CD4-positive, alpha-beta T cell treated with Interleukin-6 at 100 ng/mL for 8 hours (primary cell): ENCODE measurements around the gene SLC51B.
"Not testable (repeated sequence)": the region's sequence is repeated elsewhere in the genome, so short reads cannot be mapped to it uniquely, and the experiment has no call there.

Experiments
- DNase-seq: peaks from one replicate; pipeline ENCODE4 v3.0.0-alpha.2; 2020; ENCODE audit warnings: mixed read lengths, low spot score

SLC51B gene

GRCh38 chr15:65042776-65043327 lies 2.3 kb upstream of the SLC51B start:
- DNase-seq, result no peak

GRCh38 chr15:65044218-65044617 lies 969 bp upstream of the SLC51B start:
- not testable (repeated sequence) for DNase-seq

GRCh38 chr15:65048241-65048640 lies 3.1 kb downstream of the SLC51B start:
- DNase-seq, result no peak

GRCh38 chr15:65049418-65049840 lies 4.2 kb downstream of the SLC51B start:
- DNase-seq, result peak; percentile 85

GRCh38 chr15:65050270-65050669 lies 5.1 kb downstream of the SLC51B start:
- DNase-seq, result no peak

DNA sequence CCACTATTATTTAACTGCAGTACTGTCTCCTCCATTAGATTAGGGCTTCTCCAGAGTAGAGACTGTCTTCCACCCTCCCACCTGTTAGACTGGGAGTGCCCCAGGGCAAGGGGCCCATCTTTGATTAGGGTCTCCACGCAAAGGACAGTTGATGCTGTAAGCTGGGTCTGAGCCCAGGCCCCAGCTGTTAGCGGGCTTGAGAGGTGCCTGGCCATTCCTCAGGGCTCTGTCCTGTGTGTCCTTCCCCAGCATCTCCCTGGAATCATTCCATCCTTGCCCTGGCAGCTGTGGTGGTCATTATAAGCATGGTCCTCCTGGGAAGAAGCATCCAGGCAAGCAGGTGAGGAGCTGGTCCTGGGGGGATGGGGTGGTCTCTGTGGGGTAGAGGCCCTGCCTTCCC lies 6.1 kb downstream of the SLC51B start:
- DNase-seq, result no peak

DNA sequence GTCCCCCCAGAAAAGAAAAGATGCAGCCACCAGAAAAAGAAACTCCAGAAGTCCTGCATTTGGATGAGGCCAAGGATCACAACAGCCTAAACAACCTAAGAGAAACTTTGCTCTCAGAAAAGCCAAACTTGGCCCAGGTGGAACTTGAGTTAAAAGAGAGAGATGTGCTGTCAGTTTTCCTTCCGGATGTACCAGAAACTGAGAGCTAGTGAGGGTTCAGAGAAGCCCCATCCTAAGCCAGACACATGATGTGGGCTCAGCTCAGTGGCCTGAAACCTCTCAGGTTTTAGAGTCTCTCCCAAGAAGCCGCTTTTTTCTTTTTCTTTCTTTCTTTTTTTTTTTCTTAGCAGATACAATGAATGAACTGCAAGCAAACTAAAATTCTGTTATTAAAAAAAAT lies 7.8 kb downstream of the SLC51B start:
- no peak for DNase-seq

GRCh38 chr15:65054333-65055200 lies 9.4 kb downstream of the SLC51B start:
- peak; percentile 42 for DNase-seq

DNA sequence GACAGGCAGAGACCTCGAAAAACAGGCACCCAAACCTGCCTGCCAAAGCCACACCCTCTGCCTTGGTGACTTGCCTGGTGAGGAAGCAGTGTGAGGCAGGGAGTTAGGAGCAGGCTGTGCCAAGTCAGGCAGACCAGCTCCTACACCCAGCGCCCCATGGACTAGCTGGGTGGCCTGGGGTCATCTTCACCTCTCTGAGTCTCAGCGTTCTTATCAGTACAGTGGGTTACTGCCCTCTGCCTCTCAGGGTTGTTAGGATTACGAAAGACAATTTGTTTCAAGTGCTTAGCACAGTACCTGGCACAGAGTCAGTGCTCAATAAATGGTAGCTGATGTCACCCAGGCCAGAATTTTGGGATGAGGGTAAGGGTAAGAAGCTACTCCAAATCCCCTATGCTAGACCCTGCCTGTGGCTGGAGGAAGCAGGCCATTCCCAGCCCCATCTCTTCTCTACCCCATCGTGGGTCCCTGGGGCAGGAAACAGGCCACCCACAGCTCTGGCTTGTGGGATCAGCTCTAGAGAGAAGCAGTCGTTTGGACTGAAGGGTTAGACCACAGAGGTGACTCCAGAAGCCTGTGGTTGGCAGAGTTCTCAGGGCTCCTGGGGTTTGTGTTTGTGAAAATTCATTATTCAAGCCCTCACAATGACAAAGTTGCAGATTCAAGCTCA lies 10.1 kb downstream of the SLC51B start:
- no peak for DNase-seq

DNA sequence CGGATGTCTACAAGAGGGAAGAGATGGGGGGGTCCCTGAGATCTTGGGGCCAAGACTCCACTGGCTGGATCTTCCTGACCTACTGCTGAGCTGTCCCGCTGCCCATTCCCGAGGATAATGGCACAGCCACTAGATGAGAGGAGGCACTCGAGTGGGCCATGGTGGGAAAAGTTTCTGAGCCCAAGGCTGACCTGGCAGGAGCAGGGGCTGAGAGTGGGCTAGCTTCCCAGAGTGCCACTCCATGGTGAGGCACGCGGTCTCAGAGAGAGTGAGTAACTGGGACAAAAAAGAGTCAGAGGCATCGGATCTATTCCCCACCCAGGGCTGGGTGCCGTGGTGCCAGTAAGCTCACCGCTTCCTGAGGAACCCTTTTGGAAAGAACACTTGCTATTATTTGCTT lies 10.9 kb downstream of the SLC51B start:
- DNase-seq, result no peak

- no peak for DNase-seq
Observed at GRCh38 chr15:65056868-65057548, 11.8 kb downstream of the SLC51B start.

GRCh38 chr15:65057549-65057940 lies 12.4 kb downstream of the SLC51B start:
- no peak for DNase-seq

- DNase-seq, result no peak
Observed at GRCh38 chr15:65058394-65059368, 13.5 kb downstream of the SLC51B start.

- DNase-seq, result no peak
Observed at GRCh38 chr15:65059369-65059750, 14.2 kb downstream of the SLC51B start.

DNA sequence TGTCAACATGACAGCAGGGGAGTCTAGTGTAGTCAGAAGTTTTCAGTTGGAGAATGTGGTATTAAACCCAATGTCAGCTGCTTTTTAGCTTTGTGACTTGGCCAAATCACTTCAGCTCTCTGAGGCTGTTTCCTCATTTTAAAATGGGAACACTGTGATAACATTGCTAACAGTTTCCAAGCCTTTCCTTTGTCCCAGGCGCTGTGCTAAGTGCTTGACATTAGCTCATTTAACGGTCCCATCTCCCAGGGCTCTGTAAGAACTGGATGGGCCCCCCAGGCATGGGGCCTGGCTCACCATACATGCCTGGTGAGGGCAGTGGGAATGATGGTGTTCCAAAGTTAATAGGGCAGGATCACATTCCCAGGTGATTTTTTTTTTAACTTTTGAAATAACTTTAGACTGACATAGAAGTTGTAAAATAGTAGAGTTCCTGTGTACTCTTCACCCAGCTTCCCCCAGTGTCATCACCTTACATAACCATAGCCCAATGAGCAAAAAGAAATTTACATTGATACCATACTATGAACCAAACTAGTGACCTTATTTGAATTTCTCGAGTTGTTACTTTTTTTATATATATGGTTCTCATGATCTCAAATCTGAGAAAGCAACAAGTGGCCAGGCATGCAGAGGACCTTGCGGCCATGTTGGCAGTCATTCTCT lies 14.9 kb downstream of the SLC51B start:
- no peak for DNase-seq

DNA sequence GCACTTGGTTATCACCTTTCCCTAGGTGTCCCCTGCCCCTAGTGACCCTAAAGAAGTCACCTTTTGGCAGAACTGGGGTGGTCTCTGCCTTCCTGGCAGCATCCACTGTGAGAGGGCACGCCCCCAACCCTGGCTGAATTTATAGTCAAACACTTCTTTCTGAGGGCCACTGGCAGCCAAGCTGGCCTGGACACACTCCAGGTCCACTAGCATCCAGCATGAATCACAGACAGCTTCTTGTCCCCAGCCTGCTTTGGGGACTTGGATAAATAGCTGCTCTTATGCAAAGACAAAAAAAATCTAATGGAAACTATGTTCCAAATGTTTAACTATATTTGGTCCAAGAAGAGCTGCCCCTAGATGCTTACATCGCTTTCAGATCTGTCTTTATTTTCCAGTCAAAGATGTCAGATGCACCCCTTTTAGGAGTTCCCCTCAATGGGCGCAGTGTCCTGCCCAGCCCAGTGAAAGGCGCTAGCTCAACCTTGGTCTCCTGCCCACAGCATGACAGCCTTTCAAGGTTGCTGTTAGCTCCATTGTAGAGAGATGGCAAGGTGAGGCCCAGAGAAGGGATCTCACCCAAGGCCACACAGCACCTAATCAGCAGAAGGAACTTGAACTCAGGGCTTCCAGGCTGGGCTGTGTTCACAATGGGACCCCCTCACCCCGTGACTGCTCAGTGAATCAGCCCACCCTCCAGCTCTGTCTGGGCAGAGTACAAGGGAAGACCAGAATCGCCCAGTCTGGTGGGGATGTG lies 15.6 kb downstream of the SLC51B start:
- DNase-seq, result no peak

GRCh38 chr15:65062061-65062460 lies 16.9 kb downstream of the SLC51B start:
- DNase-seq, result no peak

DNA sequence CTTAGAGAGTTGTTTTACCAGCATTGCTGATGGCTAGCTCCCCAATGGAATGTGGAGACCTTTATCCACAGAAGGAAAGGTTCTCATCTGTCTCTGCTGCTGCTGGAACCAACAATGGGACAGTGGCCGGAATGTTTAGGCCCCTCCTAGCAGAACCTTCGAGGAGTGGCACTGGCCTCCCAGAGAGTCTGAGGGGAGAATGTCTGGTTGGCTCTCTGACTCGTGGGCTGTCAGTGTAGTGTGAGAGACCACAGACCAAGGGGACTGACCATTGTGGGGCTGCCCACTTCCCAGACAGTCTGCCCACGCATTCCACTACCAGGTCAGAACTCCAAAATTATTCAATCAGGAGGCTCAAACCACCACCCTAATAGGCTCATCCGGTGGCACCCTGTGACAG lies 17.5 kb downstream of the SLC51B start:
- no peak for DNase-seq

GRCh38 chr15:65066001-65066634 lies 20.9 kb downstream of the SLC51B start:
- DNase-seq, result no peak
